BLaER1 treated with 17β-estradiol and CSF1 and Interleukin-3, amounts not matched to agents 10 nM and 100 nM (cell line): ENCODE results near the gene TUBA8.

Experiments
- H3K27ac ChIP-seq, 11 experiments: shearing (Covaris generic); formaldehyde crosslinking; 2 replicates each; pipeline ENCODE4 v1.8.1; 2022
- H3K27me3 ChIP-seq, 11 experiments: shearing (Covaris generic); formaldehyde crosslinking; 2 replicates each; pipeline ENCODE4 v1.8.1; 2022
- H3K36me3 ChIP-seq, 11 experiments: shearing (Covaris generic); formaldehyde crosslinking; 2 replicates each; pipeline ENCODE4 v1.8.1; 2022
- H3K4me1 ChIP-seq, 10 experiments: shearing (Covaris generic); formaldehyde crosslinking; 2 replicates each; pipeline ENCODE4 v1.8.1; 2022
- H3K4me2 ChIP-seq, 11 experiments: shearing (Covaris generic); formaldehyde crosslinking; 2 replicates each; pipeline ENCODE4 v1.8.1; 2022
- H3K4me3 ChIP-seq, 10 experiments: shearing (Covaris generic); formaldehyde crosslinking; 2 replicates each; pipeline ENCODE4 v1.8.1; 2022
- H3K9ac ChIP-seq, 11 experiments: shearing (Covaris generic); formaldehyde crosslinking; 2 replicates each; pipeline ENCODE4 v1.8.1; 2022
- H3K9me3 ChIP-seq, 11 experiments: shearing (Covaris generic); formaldehyde crosslinking; replicated peaks in 1 of 11; 2 replicates each; pipeline ENCODE4 v1.8.1; 2022
- H4K20me1 ChIP-seq, 11 experiments: shearing (Covaris generic); formaldehyde crosslinking; 2 replicates each; pipeline ENCODE4 v1.8.1; 2022
- Cebpa-rat ChIP-seq, 11 experiments: shearing (Covaris generic); IDR thresholded peaks; 2 replicates each; pipeline ENCODE4 v1.8.1; 2022

The TUBA8 gene

DNA sequence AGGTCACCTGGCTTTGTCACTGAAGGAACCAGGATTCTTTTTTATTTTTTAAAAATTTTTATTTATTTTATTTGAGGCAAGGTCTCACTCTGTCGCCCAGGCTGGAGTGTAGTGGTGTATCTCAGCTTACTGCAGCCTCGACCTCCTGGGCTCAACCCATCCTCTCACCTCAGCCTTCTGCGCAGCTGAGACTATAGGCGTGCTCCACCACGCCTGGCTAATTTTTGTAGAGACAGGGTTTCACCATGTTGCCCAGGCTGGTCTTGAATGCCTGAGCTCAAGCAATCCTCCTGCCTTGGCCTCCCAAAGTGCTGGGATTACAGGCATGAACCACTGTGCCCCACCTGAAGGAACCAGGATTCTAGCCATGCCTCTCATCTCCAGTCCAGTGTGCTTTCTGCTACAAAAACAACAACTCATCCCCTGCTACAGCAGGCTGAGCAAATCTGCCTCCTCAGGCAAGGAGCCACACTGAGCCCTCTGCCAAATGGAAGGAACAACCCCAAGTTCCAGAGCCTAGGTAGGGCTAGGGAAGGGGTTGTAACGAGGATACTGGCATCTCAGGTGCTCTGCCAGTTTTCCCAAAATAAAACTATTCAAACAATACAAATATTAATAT is 35.4 kb upstream of the TUBA8 start:
- no peak overlapping the region for H3K4me3 ChIP-seq
- 0 out of 22 replicates have a peak overlapping the region, but pooled peaks of 1 of the 11 experiments have one; percentile 14 for H3K9ac ChIP-seq
- peaks cover 24 to 51% (median 44%) of the 10 kb centered on the region in 10 experiments for H3K4me1 ChIP-seq
- peaks cover 0 to 13% (median 0%) of the 10 kb centered on the region in 11 experiments; a peak in 4 of 22 replicates for H4K20me1 ChIP-seq
- H3K36me3 ChIP-seq: peaks cover 7 to 13% (median 10%) of the 10 kb centered on the region in 11 experiments
- H3K27me3 ChIP-seq: no peaks in the 10 kb centered on the region
- TF ChIP-seq Cebpa-rat (IDR thresholded peaks at IDR 0.05): no peak
- no peaks in the 10 kb centered on the region for H3K9me3 ChIP-seq
- H3K27ac ChIP-seq: no peak overlapping the region
- H3K4me2 ChIP-seq: peak overlapping the region in 1 of 11 experiments; percentile 3; a peak in 1 of 22 replicates

DNA sequence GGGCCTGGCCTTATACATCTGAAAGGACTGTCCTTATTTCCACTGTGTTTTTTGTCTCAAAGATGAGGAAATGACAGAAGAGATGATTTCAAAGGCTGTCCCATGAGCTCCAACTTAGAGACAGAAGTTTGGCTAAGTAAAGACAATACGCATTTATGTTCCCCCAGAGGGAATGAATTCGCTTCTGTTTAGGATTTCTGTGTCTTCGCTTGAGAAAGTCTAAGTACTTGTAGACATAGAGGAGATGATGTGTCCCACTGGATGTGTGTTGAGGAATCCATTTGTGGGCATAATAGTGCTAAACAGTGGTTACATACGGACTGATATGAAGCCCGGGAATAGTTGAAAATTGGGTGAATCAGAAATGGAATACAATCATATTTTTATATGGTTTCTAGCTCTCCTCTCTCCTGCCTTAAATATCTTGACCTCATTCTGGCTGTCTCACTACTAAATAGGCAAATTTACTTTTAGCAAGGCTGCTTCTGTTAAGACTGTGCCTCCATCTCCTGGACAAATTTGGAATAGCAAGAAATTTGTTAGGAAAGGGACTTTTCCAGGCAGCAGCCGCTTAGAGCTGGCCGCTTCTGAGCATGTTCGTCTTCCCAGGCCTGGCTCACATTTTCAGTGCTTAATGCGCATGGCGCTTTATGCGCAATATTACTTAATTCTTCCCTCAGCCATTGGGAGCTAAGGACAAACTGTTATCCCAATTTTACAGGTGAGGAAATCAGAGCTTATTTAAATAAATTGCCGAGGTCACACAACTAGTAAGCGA is 34.7 kb upstream of the TUBA8 start:
- H3K27me3 ChIP-seq: no peaks in the 10 kb centered on the region
- no peak overlapping the region for H3K27ac ChIP-seq
- peaks cover 14 to 20% (median 17%) of the 10 kb centered on the region in 11 experiments for H3K36me3 ChIP-seq
- peaks cover 24 to 49% (median 40%) of the 10 kb centered on the region in 10 experiments for H3K4me1 ChIP-seq
- H4K20me1 ChIP-seq: peaks cover 0 to 14% (median 0%) of the 10 kb centered on the region in 11 experiments; a peak in 4 of 22 replicates
- peak overlapping the region; percentile 88 to 97 (median 94); a peak in 17 of 22 replicates for H3K4me2 ChIP-seq
- H3K4me3 ChIP-seq: no peak overlapping the region
- no peak for TF ChIP-seq Cebpa-rat (IDR thresholded peaks at IDR 0.05)
- H3K9me3 ChIP-seq: peaks cover 0 to 5% (median 0%) of the 10 kb centered on the region in 11 experiments; a peak in 2 of 22 replicates
- 0 out of 22 replicates have a peak overlapping the region, but pooled peaks of 1 of the 11 experiments have one; percentile 14 for H3K9ac ChIP-seq

DNA sequence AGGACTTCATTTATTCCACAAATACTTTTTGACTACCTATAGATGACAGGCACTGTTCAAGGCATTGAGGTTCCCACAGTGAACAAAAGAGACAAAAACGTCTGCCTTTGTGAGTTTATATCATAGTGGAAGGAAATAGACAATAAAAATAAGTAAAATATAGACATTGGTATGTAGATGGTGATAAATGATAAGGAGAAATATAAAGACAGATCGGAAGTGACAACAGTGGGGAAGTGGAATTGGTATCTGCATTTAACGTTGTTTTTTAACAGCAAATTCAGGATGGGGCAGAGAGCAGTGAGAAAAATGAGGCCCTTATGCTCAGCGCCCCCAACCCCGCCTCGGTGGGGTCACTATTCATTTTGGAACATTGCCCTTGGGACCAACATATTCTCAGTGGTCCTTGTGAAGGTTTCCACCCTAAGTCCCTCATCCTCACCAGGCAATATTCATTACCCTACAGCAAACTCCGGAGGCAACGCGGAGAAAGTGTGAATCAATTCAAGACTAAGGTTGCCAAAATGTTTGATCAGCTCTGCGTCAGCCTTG is 33.4 kb upstream of the TUBA8 start:
- peaks cover 0 to 5% (median 0%) of the 10 kb centered on the region in 11 experiments; a peak in 2 of 22 replicates for H3K9me3 ChIP-seq
- H3K4me3 ChIP-seq: peak overlapping the region; percentile 85 to 99 (median 94)
- H3K4me2 ChIP-seq: peak overlapping the region; percentile 88 to 97 (median 94)
- TF ChIP-seq Cebpa-rat (IDR thresholded peaks at IDR 0.05): no peak
- H4K20me1 ChIP-seq: peaks cover 0 to 23% (median 10%) of the 10 kb centered on the region in 11 experiments; a peak in 18 of 22 replicates
- H3K9ac ChIP-seq: peak overlapping the region; percentile 84 to 94 (median 92)
- peak overlapping the region; percentile 60 to 92 (median 87); a peak in 21 of 22 replicates for H3K27ac ChIP-seq
- no peaks in the 10 kb centered on the region for H3K27me3 ChIP-seq
- H3K4me1 ChIP-seq: peaks cover 24 to 36% (median 32%) of the 10 kb centered on the region in 10 experiments
- H3K36me3 ChIP-seq: peaks cover 27 to 33% (median 30%) of the 10 kb centered on the region in 11 experiments

DNA sequence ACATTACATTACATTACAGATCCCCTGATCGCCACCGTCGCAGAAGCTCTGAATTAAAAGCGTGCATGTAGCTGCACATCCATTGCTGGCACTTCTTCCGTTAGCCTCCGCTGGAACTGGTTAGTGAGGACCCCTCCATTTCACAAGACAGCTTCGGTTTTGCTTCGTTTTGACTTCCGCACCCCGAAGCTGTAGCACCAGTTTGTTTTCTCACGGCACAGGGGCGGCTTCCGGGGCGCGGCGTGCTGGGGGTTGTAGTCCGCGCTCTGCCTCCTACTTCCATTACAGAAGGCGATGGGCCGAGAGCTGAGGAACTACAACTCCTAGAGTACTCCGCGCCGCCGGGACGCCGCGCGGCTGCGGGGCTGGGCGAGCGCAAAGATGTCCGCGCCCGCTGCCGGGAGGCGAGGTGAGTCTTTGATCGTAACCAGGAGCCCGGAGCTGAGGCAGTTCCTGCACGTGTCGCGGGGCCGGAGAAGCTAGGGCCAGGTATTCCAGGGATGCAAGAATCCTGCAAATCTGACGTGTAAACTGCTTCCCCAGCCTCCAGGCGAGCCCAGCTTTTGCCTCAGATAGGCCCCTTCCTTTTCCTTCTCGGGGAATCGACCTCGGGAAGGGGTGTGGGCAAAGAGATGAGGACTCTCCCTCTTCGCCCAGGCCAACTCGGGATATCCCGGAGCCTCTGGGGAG is 32.8 kb upstream of the TUBA8 start, which contains the start of gene PEX26:
TSS of gene PEX26 (plus strand) at position 352 of the 690 bp plus-strand sequence. CDS start 387 bp downstream, outside the sequence.
- Histone ChIP-seq H3K4me3 (peak within 1 kb of the TSS; percentile 85 to 99 (median 94)), H3K4me1 (peaks cover 24 to 35% (median 32%) of the 10 kb centered on the region in 10 experiments), H3K9me3 (peaks cover 0 to 5% (median 0%) of the 10 kb centered on the region in 11 experiments; a peak in 2 of 22 replicates), H4K20me1 (peaks cover 0 to 29% (median 16%) of the 10 kb centered on the region in 11 experiments; a peak in 19 of 22 replicates), H3K9ac (peak within 1 kb of the TSS; percentile 84 to 94 (median 92)), H3K36me3 (peaks cover 33 to 39% (median 36%) of the 10 kb centered on the region in 11 experiments), H3K4me2 (peak within 1 kb of the TSS; percentile 90 to 97 (median 94)), H3K27ac (peak within 1 kb of the TSS; percentile 73 to 92 (median 87)), H3K27me3 (no peaks in the 10 kb centered on the region)
- no peak for TF ChIP-seq Cebpa-rat (IDR thresholded peaks at IDR 0.05)

DNA sequence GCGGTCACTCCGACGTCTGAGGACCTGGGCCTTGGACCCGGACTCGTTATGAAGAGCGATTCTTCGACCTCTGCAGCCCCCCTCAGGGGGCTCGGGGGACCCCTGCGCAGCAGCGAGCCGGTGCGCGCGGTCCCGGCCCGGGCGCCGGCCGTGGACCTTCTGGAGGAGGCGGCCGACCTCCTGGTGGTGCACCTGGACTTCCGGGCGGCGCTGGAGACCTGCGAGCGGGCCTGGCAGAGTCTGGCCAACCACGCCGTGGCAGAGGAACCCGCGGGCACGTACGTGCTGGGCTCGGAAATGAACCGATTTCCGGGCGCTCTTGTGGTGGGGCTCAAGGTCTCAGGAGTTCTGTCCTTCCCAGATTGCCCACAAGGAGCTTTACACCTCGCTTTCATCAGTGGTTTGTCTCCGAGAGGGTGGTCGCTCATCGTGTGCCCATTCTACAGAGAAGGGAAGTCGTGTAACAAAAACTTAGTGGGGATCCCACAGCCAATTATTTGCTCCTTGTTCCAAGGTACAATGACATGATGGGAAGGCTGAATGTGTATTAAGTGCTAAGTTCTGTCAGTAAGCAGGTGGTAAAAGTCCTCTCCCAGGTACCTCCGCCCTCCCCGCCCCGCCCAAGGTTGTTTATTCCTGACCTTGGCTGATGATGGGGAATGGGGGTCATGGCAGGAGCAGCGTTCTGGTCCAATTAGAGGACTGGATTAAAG is 32.1 kb upstream of the TUBA8 start:
- peaks cover 40 to 46% (median 43%) of the 10 kb centered on the region in 11 experiments for H3K36me3 ChIP-seq
- H3K9me3 ChIP-seq: peaks cover 0 to 5% (median 0%) of the 10 kb centered on the region in 11 experiments; a peak in 2 of 22 replicates
- no peaks in the 10 kb centered on the region for H3K27me3 ChIP-seq
- H4K20me1 ChIP-seq: peaks cover 6 to 36% (median 23%) of the 10 kb centered on the region in 11 experiments; a peak in 20 of 22 replicates
- H3K27ac ChIP-seq: peak overlapping the region; percentile 73 to 92 (median 87)
- TF ChIP-seq Cebpa-rat (IDR thresholded peaks at IDR 0.05): no peak
- peak overlapping the region; percentile 85 to 99 (median 94) for H3K4me3 ChIP-seq
- H3K4me1 ChIP-seq: peaks cover 24 to 40% (median 36%) of the 10 kb centered on the region in 10 experiments
- H3K9ac ChIP-seq: peak overlapping the region; percentile 84 to 94 (median 92)
- H3K4me2 ChIP-seq: peak overlapping the region; percentile 74 to 95 (median 86)

DNA sequence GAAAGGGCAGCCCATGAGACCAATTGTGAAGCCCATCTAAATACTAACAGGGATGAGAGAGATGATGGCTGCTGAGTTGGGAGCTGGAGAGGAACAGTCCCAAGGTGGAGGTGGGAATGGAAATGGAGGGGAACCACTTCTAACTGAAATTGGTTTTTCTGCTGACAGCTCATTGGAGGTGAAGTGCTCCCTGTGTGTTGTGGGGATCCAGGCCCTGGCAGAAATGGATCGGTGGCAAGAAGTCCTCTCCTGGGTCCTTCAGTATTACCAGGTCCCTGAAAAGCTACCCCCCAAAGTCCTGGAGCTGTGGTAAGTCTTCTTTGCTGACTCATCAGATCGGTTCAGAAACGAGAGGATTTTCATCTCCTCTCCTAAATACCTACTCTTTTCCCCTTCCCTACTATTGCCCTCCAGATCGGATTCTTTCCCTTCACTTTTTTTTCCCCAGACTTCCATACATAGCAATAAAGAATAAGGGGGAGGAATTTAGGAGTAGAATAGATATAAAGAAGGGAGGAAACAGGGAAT is 30.8 kb upstream of the TUBA8 start:
- TF ChIP-seq Cebpa-rat (IDR thresholded peaks at IDR 0.05): no peak
- Histone ChIP-seq H4K20me1 (peaks cover 8 to 48% (median 28%) of the 10 kb centered on the region in 11 experiments; a peak in 20 of 22 replicates), H3K4me2 (peak overlapping the region; percentile 19 to 95 (median 86); a peak in 19 of 22 replicates), H3K27me3 (no peaks in the 10 kb centered on the region), H3K9me3 (peaks cover 0 to 5% (median 0%) of the 10 kb centered on the region in 11 experiments; a peak in 2 of 22 replicates), H3K36me3 (peaks cover 53 to 59% (median 55%) of the 10 kb centered on the region in 11 experiments), H3K4me3 (no peak overlapping the region; a peak in 2 of 20 replicates), H3K4me1 (peaks cover 24 to 48% (median 44%) of the 10 kb centered on the region in 10 experiments), H3K27ac (no peak overlapping the region), H3K9ac (peak overlapping the region in 3 of 11 experiments; percentile 92 to 94 (median 93); a peak in 6 of 22 replicates)

DNA sequence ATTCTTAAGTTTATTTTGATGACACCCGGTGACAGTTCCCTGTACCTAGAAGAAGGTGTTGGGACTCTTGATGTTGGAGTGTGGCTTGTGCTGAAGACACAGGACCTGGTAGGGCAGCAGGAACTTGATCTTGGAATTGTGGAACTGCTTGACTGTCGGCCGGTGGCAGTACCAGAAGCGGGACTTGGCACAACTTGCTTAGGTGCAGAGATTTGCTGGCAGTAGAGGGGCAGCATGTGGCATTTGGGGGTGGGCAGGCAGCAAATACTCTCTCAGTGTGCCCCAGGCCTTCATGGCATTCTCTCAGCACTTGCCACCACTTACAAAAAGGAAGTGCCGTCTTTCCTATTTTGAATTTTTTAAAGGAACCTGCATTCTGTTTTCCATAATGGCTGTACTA is 29.2 kb upstream of the TUBA8 start:
- Histone ChIP-seq H3K4me1 (peaks cover 21 to 48% (median 38%) of the 10 kb centered on the region in 10 experiments), H3K9ac (no peak overlapping the region), H3K4me3 (no peak overlapping the region), H3K27me3 (no peaks in the 10 kb centered on the region), H3K9me3 (peaks cover 0 to 5% (median 0%) of the 10 kb centered on the region in 11 experiments; a peak in 2 of 22 replicates), H3K27ac (no peak overlapping the region), H3K4me2 (no peak overlapping the region), H3K36me3 (peaks cover 69 to 75% (median 72%) of the 10 kb centered on the region in 11 experiments), H4K20me1 (peaks cover 13 to 64% (median 40%) of the 10 kb centered on the region in 11 experiments; a peak in 20 of 22 replicates)
- no peak for TF ChIP-seq Cebpa-rat (IDR thresholded peaks at IDR 0.05)
